Right forelimb (tissue), 1 donor: ENCODE results near the gene SGSH.
"Not testable (repeated sequence)": the region's sequence is repeated elsewhere in the genome, so short reads cannot be mapped to it uniquely, and the experiment has no call there.

Experiments used
- DNase-seq: peaks from one replicate; pipeline ENCODE4 v3.0.0-alpha.2; 2018

The SGSH gene

GRCh38 chr17:80253631-80254395 lies 33.7 kb upstream of the SGSH start:
- no peak for DNase-seq

- DNase-seq, result no peak
Observed at GRCh38 chr17:80252871-80253270, 32.7 kb upstream of the SGSH start.

- no peak for DNase-seq
Observed at GRCh38 chr17:80251966-80252365, 31.8 kb upstream of the SGSH start.

GRCh38 chr17:80248894-80249710 lies 29.0 kb upstream of the SGSH start:
- no peak for DNase-seq

- DNase-seq, result no peak
Observed at GRCh38 chr17:80248001-80248893, 28.1 kb upstream of the SGSH start.

- no peak for DNase-seq
Observed at GRCh38 chr17:80247561-80247960, 27.4 kb upstream of the SGSH start.

- no peak for DNase-seq
Observed at GRCh38 chr17:80246726-80247125, 26.6 kb upstream of the SGSH start.

GRCh38 chr17:80246266-80246681 lies 26.1 kb upstream of the SGSH start:
- DNase-seq, result no peak

- DNase-seq, result no peak
Observed at GRCh38 chr17:80245566-80246265, 25.6 kb upstream of the SGSH start.

GRCh38 chr17:80244871-80245509 lies 24.9 kb upstream of the SGSH start:
- no peak for DNase-seq

GRCh38 chr17:80244448-80244847 lies 24.3 kb upstream of the SGSH start:
- not testable (repeated sequence) for DNase-seq

- DNase-seq, result no peak
Observed at GRCh38 chr17:80243526-80244433, 23.6 kb upstream of the SGSH start.

GRCh38 chr17:80242505-80242904 lies 22.4 kb upstream of the SGSH start:
- DNase-seq, result no peak

- DNase-seq, result no peak
Observed at GRCh38 chr17:80237386-80237785, 17.3 kb upstream of the SGSH start.

- DNase-seq, result no peak
Observed at GRCh38 chr17:80236911-80237310, 16.8 kb upstream of the SGSH start.

- no peak for DNase-seq
Observed at GRCh38 chr17:80233202-80233601, 13.1 kb upstream of the SGSH start.

- no peak for DNase-seq
Observed at GRCh38 chr17:80232438-80232837, 12.3 kb upstream of the SGSH start.

GRCh38 chr17:80229011-80229410 lies 8.9 kb upstream of the SGSH start:
- no peak for DNase-seq

- no peak for DNase-seq
Observed at GRCh38 chr17:80228477-80228876, 8.3 kb upstream of the SGSH start.

GRCh38 chr17:80227666-80228065 lies 7.5 kb upstream of the SGSH start:
- no peak for DNase-seq

GRCh38 chr17:80227156-80227555 lies 7.0 kb upstream of the SGSH start:
- no peak for DNase-seq
